PFSK-1 (cell line): Measurements from ENCODE around the gene LRRTM1.

Experiments
- POLR2AphosphoS5 ChIP-seq: IDR thresholded peaks from 2 replicates; pipeline ENCODE4 v1.6.1; 2012; ENCODE audit warnings: low read depth, mild to moderate bottlenecking, control low read depth, low read length, moderate library complexity
- REST ChIP-seq, 2 experiments: IDR thresholded peaks; 2 replicates each; pipeline versions ENCODE4 v1.6.1 to v1.8.0; 2011 to 2012; ENCODE audit warnings: low read depth in 2 of 2, low read length in 2 of 2, control low read depth in 1 of 2, inconsistent platforms in 1 of 2, mild to moderate bottlenecking in 1 of 2, moderate library complexity in 1 of 2; ENCODE audit not compliant: insufficient read depth in 1 of 2
- SIN3A ChIP-seq: IDR thresholded peaks from 2 replicates; pipeline ENCODE4 v1.6.1; 2012; ENCODE audit warnings: mild to moderate bottlenecking, low read length, moderate library complexity, borderline replicate concordance; ENCODE audit not compliant: insufficient read depth
- TAF1 ChIP-seq: IDR thresholded peaks from 2 replicates; pipeline ENCODE4 v1.6.1; 2012; ENCODE audit warnings: low read length, control low read depth, borderline replicate concordance; ENCODE audit not compliant: insufficient read depth

DNA sequence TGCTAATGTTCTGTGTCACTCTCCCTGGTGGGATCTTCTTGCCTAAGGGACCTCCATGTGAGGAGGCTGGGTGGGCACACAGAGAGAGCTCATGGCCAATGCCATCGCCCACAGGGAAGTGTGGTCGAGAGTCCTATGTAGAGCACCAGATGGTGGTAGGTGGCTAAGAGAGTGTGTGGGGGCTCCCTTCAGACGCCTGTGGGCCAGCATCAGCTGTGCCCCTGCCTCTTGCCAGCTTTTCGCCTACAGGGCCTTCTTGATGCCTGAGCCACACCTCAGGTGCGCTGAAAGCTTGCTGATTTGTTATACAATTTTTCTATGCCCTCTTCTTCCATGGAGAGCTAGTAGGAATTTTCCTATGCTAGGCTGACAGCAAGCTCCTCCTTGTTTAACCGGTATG, 38.3 kb downstream of the LRRTM1 start:
- no peak for TF ChIP-seq POLR2AphosphoS5
- no peak for TF ChIP-seq TAF1
- no peak for TF ChIP-seq SIN3A
- TF ChIP-seq REST (IDR thresholded peaks at IDR 0.05; ENCODE audit: insufficient read depth in 1 of 2, low read depth in 2 of 2, low read length in 2 of 2) = no peak
